GM21737 (cell line): Measurements from ENCODE around the gene FOXK1.

Experiments
- ATAC-seq: cut with Tn5 transposase; IDR thresholded peaks from one replicate; pipeline ENCODE4 v1.9.1; 2021; ENCODE audit warnings: mild to moderate bottlenecking, moderate library complexity; ENCODE audit not compliant: unreplicated experiment

Gene FOXK1

GRCh38 chr7:4718075-4718474 lies 36.0 kb downstream of the FOXK1 start:
- no peak for ATAC-seq

- ATAC-seq: no peak
These were observed 38.1 kb downstream of the FOXK1 start for GRCh38 chr7:4720225-4720624.

GRCh38 chr7:4722308-4722707 lies 40.2 kb downstream of the FOXK1 start:
- no peak for ATAC-seq

DNA sequence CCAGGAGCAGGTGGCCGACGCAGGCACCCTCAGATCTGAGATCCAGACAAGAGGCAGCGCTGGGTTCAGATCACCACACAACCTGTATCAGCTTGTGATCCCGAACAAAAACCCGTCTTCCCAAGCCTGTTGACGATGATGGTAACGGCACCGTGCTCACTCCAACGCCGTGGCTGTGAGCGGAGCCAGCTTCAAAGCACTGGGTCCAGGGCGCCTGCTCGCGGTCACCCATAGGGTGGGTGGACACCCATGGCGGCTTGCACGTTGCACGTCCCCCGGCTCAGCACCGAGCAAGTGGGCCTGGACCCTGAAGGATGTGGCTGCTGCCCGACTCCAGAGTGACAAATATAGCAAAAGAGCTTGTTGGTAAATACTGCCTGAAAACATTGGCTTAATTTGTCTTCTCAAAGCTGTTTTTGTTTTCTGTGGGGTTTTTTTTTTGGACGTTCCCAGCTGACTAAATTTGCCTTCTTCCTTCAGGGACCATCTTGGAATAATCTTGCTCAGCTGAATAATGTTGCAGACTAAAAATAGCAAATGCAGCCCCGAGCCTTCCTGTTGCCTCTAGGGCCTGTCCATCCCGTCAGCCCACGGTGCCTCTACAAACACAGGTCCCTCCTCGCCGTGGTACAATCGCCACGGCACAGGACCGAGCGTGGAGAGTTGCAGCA lies 41.0 kb downstream of the FOXK1 start:
- ATAC-seq: no peak

- peak; percentile 19 for ATAC-seq
These were observed 42.5 kb downstream of the FOXK1 start for GRCh38 chr7:4724648-4725013.

DNA sequence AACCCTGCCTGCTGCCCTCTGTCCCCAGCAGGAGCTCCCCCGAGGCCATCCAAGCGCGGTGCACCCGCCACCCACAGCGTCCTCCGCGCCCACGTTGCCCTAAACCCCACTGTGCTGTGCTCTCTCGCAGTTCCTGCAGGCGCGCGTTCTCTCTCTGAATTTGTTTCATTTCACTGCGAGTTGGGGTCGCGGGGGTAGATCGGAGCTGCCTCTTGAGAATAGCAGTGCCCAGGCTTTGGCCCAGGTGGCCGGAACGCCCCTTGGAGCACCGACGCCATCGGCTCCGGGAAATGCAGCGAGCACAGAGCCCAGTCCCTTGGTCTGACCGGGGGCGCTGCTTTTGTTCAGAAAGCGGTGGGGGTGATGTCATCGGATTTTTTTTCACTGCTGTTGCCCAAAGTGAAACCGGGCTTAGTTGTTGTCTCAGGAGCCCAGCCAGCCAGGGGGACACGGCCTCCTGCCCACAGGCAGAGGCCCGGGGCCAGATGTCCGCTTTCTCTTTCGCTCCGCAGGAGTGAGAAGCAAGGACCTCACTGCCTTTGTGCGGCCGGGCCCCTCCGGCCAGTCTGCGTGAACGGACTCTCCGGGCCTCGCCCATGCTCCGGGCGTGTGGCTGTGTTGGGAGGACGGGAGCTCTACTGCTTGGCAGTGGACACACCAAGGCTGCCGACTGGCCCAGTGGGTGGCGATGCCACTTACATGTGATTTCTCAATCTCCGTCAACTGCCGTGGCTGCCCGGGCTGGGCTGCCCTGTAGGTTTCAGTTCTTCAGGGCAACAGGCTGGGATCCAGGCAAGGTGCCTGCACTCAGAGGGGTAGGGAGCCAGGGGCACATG lies 43.1 kb downstream of the FOXK1 start:
- ATAC-seq: peak; percentile 53

DNA sequence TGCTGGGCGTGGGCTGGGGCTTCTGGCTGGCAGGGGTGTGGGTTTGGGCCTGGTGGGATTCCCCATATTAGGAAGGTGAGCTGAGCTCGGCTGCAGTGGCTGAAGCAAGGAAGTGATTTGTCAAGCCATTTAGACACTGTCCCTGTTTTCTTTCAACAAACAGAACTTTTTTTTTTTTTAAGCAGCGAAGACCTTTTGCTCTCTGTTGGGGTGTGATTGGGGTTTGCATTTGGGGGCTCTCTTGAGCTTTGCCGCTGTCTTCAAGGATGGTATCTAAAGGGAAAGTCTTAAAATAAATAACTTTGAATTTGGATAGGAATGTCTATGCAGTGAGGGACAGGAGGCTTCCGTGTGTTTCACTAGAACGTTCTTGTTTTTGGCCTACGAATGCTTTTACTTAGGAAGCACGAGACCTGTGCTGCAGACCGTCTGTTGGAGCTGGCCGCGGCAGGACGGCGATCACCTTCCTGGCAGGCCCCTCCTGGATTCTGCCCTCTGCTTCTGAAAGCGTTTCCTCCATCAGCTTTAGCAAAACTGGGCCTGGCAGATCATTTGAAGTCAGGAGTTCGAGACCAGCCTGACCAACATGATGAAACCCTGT lies 43.9 kb downstream of the FOXK1 start:
- ATAC-seq: no peak

- no peak for ATAC-seq
These were observed 44.5 kb downstream of the FOXK1 start for GRCh38 chr7:4726566-4726965.

DNA sequence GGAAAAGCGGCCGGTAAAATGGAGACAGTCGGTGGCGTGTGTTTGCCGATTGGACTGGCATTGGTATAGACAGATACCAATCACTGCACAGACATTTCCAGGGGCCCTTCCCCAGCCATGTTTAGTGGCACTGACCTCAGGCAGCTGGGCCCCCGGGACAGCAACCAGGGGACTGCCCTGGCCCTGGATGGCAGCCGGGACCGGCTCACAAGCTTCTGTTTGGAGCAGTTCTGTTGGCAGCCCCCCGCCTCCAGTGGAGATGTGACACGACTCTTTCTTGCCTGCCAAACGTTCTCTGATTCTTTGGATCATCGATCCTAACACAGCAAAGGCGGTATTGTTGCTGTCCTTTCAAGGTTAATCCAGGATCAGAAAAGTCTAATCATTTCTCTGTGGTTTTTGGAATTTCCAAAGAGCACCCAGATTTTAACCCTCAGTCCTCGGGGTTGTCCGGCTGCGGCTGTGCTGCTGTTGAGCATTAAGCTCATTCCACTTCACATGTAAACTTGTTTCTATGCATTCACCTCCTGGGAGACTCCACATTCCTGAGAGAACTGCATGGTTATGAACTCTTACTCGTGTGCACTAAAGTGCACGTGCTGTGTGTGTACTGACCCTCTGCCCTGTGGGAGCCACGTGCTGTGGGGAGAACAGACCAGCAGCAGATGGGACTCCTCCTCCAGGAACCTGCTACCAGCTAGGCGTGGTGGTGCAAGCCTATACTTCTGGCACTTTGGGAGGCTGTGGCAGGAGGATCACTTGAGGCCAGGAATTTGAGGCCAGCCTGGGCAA lies 46.0 kb downstream of the FOXK1 start:
- no peak for ATAC-seq

- ATAC-seq: no peak
These were observed 47.2 kb downstream of the FOXK1 start for GRCh38 chr7:4729266-4729665.

DNA sequence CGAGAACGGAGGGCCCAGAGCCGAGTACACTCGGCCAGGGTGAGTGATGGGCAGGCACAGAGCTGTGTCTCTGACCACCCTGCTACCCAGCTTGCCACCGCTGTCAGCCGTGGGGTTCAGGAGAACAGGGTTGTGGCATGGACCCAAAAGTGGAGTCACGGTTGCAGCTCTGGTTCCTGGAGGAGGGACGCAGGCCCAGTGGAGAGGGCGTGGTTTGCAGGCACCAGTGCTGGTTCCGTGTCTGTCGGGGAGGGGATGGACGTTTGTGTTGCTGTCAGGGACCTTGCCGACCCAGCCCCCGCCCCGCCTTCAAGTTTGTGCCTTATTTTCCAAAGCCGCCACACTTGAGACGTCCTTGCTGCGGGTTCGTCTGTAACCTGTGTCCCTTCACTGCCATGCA lies 48.2 kb downstream of the FOXK1 start:
- ATAC-seq: no peak

GRCh38 chr7:4730971-4731370 lies 48.9 kb downstream of the FOXK1 start:
- no peak for ATAC-seq

GRCh38 chr7:4731803-4732202 lies 49.7 kb downstream of the FOXK1 start:
- ATAC-seq: no peak

- ATAC-seq: no peak
These were observed 51.9 kb downstream of the FOXK1 start for GRCh38 chr7:4733936-4734528.

GRCh38 chr7:4734587-4735345 lies 52.7 kb downstream of the FOXK1 start:
- no peak for ATAC-seq

DNA sequence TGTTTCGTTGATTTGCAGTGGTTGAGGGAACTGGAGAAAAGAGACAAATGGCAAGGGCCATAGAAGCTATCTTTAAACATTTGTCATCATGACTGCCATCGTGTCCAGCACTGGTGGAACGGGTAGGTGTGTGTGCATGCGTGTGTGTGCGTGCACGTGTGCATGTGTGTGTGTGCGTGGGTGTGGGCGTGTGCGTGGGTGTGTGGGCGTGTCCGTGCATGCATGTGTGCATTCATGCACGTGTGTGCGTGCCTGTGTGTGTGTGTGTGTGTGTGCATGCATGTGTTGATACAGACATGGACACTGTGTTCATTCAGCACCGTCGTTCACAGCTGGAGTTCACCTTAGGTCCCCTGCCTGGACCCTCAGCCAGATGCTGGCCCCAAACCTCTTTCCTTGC lies 55.2 kb downstream of the FOXK1 start:
- ATAC-seq: no peak

DNA sequence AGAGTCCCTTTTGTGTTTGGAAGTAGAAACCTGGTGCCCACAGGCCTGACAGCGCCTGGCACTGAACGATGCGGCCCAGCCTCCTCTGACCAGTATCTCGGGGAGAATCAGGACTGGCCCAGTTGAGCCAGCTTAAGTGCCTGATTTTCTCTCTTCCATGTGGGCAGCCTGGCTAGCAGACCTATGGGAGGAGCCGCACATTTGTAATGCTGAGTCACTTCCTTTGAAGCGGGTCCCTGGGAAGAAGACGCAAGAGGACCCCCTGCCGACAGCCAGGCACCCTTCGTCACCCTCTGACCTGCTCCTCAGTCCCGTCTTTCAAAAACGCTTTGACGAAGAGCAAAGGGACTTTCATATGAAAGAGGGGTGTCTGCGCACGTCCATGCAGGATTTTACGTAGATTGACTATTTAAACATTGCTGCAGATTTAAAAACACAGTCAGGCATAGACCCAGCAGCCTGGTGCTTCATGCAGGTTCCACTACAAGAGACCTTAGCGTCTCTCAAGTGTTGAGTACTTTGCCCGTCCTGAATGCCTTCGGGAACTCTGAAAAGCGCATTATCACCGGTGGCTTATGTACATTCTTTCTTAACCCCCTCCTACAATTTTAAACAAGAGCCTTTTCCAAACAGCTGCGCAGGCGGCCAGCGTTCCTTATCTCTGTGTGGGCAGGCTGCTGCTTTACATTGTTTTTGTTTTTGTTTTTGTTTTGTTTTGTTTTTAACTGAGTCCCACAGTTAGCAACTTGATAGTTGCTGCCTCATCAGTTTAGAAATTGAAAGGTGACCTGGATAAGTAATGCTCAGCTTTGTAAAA lies 56.8 kb downstream of the FOXK1 start:
- no peak for ATAC-seq

GRCh38 chr7:4739528-4739992 lies 57.5 kb downstream of the FOXK1 start:
- no peak for ATAC-seq

DNA sequence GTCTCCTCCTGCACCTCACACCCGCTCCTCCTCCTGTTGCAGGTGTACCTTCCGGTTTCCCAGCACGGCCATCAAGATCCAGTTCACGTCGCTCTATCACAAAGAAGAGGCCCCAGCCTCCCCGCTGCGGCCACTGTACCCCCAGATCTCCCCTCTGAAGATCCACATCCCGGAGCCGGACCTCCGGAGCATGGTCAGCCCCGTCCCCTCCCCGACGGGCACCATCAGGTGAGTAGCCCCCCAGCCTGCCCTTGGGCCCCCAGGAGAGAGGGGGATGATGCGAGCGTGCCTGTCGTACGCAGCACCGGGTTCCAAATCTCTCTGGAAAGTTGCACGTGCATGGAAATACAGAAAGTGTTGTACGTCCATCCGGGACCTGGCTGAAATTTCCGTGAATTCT lies 58.7 kb downstream of the FOXK1 start:
- ATAC-seq: no peak
